Suprapubic skin (tissue), 4 donors: ENCODE measurements around the gene ENTREP1. TPM values are rescaled to one million over a fixed set of nuclear protein-coding genes. Genes with fewer than 3 reads are reported as not detected.

Experiments
- DNase-seq, 2 donors: peaks; one replicate each; pipeline ENCODE4 v3.0.0-alpha.2; 2019; ENCODE audit warnings: low spot score in 2 of 2
- H3K27ac ChIP-seq: fragments of 200-600 bp; sonication (generic); one replicate; pipeline ENCODE4 v1.5.1; 2019
- H3K27me3 ChIP-seq: fragments of 200-600 bp; sonication (generic); one replicate; pipeline ENCODE4 v1.5.1; 2019
- H3K36me3 ChIP-seq: fragments of 200-600 bp; sonication (generic); one replicate; pipeline ENCODE4 v1.5.1; 2019
- H3K4me1 ChIP-seq: fragments of 200-600 bp; sonication (generic); one replicate; pipeline ENCODE4 v1.5.1; 2019
- H3K4me3 ChIP-seq: fragments of 200-600 bp; sonication (generic); one replicate; pipeline ENCODE4 v1.5.1; 2019; ENCODE audit warnings: mild to moderate bottlenecking
- H3K9me3 ChIP-seq: fragments of 200-600 bp; sonication (generic); one replicate; pipeline ENCODE4 v1.5.1; 2019
- CTCF ChIP-seq, 2 donors: fragments of 200-600 bp in 1 of 2; fragments of 450-650 bp in 1 of 2; sonication (generic) in 1 of 2; IDR thresholded peaks; one replicate each; pipeline ENCODE4 v1.5.1; 2016 to 2019; ENCODE audit warnings: antibody characterized with exemption in 2 of 2, mild to moderate bottlenecking in 1 of 2, moderate library complexity in 1 of 2
- EP300 ChIP-seq: sonication (generic); formaldehyde crosslinking; IDR thresholded peaks from one replicate; pipeline ENCODE4 v1.6.1; 2017; ENCODE audit warnings: antibody characterized with exemption
- POLR2A ChIP-seq, 2 donors: fragments of 450-650 bp; IDR thresholded peaks; one replicate each; pipeline ENCODE4 v1.6.1; 2017; ENCODE audit warnings: antibody characterized with exemption in 2 of 2, mild to moderate bottlenecking in 2 of 2, moderate library complexity in 2 of 2
- POLR2AphosphoS5 ChIP-seq, 3 donors: sonication (generic); formaldehyde crosslinking; IDR thresholded peaks; one replicate each; pipeline ENCODE4 v1.6.1; 2017; ENCODE audit warnings: antibody characterized with exemption in 3 of 3
- WGBS: methylation state at CpG from one replicate; pipeline ENCODE4 v1.1.5; 2018; 5-methylcytosine and 5-hydroxymethylcytosine counted together
- total RNA-seq, 4 donors: library from RNA; depleted of rRNA; stranded (reverse); fragments of >200 nt; gene quantifications; one replicate each; pipeline ENCODE4 v1.1.0, GENCODE V29; 2016

ENTREP1 gene
- total RNA-seq, 4 donors from 2014 or later = 8.6 to 49.2 (median 17.8) TPM

GRCh38 chr9:69332067-69332685 lies 7.2 kb downstream of the ENTREP1 start:
- Histone ChIP-seq H3K27ac (peak overlapping the region; percentile 12), H3K27me3 (no peaks in the 10 kb centered on the region), H3K4me3 (no peak overlapping the region), H3K36me3 (no peaks in the 10 kb centered on the region), H3K4me1 (peaks cover 11% of the 10 kb centered on the region), H3K9me3 (no peaks in the 10 kb centered on the region)
- TF ChIP-seq POLR2A (IDR thresholded peaks at IDR 0.05) (no peak), EP300 (no peak), CTCF (IDR thresholded peaks at IDR 0.05) (no peak), POLR2AphosphoS5 (IDR thresholded peaks at IDR 0.05) (no peak)
- WGBS = 65% methylated on average over 5 of the region's 5 CpGs
- no peak for DNase-seq

GRCh38 chr9:69333716-69334115 lies 8.7 kb downstream of the ENTREP1 start:
- DNase-seq = no peak
- Histone ChIP-seq H3K9me3 (no peaks in the 10 kb centered on the region), H3K27ac (no peak overlapping the region), H3K36me3 (no peaks in the 10 kb centered on the region), H3K4me1 (peaks cover 11% of the 10 kb centered on the region), H3K4me3 (no peak overlapping the region), H3K27me3 (no peaks in the 10 kb centered on the region)
- WGBS = 88% methylated on average over 2 of the region's 2 CpGs
- TF ChIP-seq POLR2A (IDR thresholded peaks at IDR 0.05) = no peak
- no peak for TF ChIP-seq POLR2AphosphoS5 (IDR thresholded peaks at IDR 0.05)
- TF ChIP-seq CTCF (IDR thresholded peaks at IDR 0.05) = no peak

- Histone ChIP-seq H3K36me3 (no peaks in the 10 kb centered on the region), H3K4me3 (no peak overlapping the region), H3K4me1 (peaks cover 11% of the 10 kb centered on the region), H3K27me3 (no peaks in the 10 kb centered on the region), H3K27ac (no peak overlapping the region), H3K9me3 (no peaks in the 10 kb centered on the region)
- no peak for DNase-seq
- TF ChIP-seq EP300 = no peak
- TF ChIP-seq POLR2A (IDR thresholded peaks at IDR 0.05) = no peak
- TF ChIP-seq CTCF (IDR thresholded peaks at IDR 0.05) = no peak
- TF ChIP-seq POLR2AphosphoS5 (IDR thresholded peaks at IDR 0.05) = no peak
Observed at GRCh38 chr9:69334317-69334716, 9.3 kb downstream of the ENTREP1 start.

- no peaks in the 10 kb centered on the region for H3K27me3 ChIP-seq
- DNase-seq = no peak
- H3K36me3 ChIP-seq = no peaks in the 10 kb centered on the region
- no peaks in the 10 kb centered on the region for H3K9me3 ChIP-seq
- 84% methylated on average over 2 of the region's 2 CpGs for WGBS
- no peaks in the 10 kb centered on the region for H3K4me1 ChIP-seq
- TF ChIP-seq CTCF (IDR thresholded peaks at IDR 0.05) = no peak
- no peak for TF ChIP-seq POLR2AphosphoS5 (IDR thresholded peaks at IDR 0.05)
- TF ChIP-seq POLR2A (IDR thresholded peaks at IDR 0.05) = no peak
- TF ChIP-seq EP300 = no peak
- H3K27ac ChIP-seq = no peak overlapping the region
- H3K4me3 ChIP-seq = no peak overlapping the region
Observed at GRCh38 chr9:69339620-69340019, 14.6 kb downstream of the ENTREP1 start.

GRCh38 chr9:69340631-69341030 lies 15.6 kb downstream of the ENTREP1 start:
- H3K36me3 ChIP-seq = no peaks in the 10 kb centered on the region
- no peak for DNase-seq
- no peak for TF ChIP-seq CTCF (IDR thresholded peaks at IDR 0.05)
- no peak for TF ChIP-seq POLR2A (IDR thresholded peaks at IDR 0.05)
- TF ChIP-seq EP300 = no peak
- no peak for TF ChIP-seq POLR2AphosphoS5 (IDR thresholded peaks at IDR 0.05)
- H3K4me1 ChIP-seq = no peaks in the 10 kb centered on the region
- 59% methylated on average over 3 of the region's 3 CpGs for WGBS
- H3K27me3 ChIP-seq = no peaks in the 10 kb centered on the region
- no peak overlapping the region for H3K4me3 ChIP-seq
- no peak overlapping the region for H3K27ac ChIP-seq
- H3K9me3 ChIP-seq = no peaks in the 10 kb centered on the region
